Camera-type eye (tissue), 1 donor: Measurements from ENCODE around the gene AP1M2. TPM values are rescaled to one million over a fixed set of nuclear protein-coding genes. Genes with fewer than 3 reads are reported as not detected.

ENCODE experiments used
- total RNA-seq: library from RNA; depleted of rRNA; stranded (reverse); fragments of >200 nt; gene quantifications from one replicate; pipeline ENCODE4 v1.2.3, GENCODE V29; 2014

AP1M2 gene
- total RNA-seq, result 3.5 TPM

GRCh38 chr19:10587022-10587838, at the start of gene AP1M2:
Gene AP1M2, minus strand, starts transcription at chr19:10587312. Its CDS starts 81 bp downstream, at chr19:10587231.

DNA sequence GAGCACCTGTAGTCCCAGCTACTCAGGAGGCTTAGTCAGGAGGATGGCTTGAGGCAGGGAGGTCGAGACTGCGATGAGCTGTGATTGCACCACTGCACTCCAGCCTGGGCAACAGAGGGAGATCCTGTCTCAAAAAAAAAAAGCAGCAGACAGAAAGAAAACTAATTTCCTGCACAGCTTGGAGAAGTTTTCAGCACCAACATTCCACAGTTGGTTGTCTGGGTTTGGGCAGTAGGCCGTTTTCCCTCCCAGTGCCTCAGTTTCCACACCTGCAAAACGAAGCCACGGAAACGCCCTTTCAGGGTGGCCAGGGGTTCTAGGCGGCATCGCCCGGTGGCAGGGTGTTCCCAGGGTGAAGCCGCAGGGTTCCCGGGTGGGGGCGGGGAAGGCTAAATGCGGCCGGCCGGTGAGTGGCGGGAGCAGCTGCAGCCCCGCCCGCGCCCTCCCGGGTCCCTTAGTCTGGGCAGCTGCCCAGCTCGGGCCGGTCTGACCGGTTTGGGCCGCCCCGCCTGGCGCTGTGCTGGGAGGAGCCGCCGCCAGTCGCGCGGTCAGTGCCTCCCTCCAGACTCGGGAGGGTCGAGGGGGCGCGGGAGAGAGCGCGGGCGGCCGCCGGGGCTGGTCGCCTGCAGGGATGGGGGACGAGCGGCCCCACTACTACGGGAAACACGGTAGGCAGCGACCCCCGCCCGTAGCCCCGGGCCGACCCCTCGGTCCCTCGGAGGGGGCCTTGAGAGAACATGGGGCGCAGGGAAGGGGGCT, 38.1 kb upstream of the AP1M2 start, which contains the start of gene SLC44A2:
TSS of gene SLC44A2 (plus strand) at position 551 of the 759 bp plus-strand sequence. CDS start at position 632, 81 bp downstream.

DNA sequence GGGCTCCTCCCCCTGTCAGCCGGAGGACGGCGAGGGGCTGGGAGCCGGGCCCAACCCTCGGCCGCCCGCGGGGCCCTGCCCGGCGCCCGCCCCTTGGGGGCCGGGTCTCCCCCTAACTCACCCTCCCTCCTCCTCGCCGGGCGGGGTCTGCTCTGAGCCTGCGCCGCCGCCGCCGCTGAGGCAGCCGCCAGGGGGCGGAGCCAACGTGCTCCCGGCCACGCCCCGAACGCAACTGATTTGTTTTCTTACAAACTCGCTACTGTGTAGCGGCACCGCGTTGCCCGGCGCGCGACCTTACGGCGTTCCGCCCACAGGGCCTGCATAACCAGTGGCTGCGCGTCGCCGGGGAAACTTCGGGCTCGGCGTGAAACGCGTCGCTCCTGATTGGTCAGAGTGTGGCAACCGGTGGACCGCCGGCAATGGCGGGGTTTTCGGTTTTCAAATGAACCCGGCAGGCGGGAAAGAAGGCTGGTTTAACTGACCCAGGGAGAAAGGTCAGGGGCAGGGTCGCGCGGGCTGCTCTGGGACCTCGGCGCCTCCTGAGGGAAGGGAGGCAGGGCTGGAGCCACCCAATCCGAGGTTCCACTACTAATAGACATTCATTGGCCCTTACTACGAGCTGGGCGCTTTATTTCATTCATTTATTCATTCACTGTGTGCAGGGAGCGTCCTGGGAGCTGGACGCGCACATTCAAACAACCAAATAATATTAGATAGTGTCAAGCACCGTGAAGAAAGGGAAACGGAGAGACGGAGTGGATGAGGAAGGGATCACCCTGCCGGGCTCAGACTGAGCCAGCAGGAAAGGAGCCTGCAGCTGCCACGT, 18.1 kb downstream of the AP1M2 start, which contains the start of gene CDKN2D:
TSS of gene CDKN2D (minus strand) at position 154 of the 826 bp plus-strand sequence. CDS start 326 bp downstream, outside the sequence.

GRCh38 chr19:10565567-10566407, 21.3 kb downstream of the AP1M2 start, which contains the start of gene KRI1:
Gene KRI1, minus strand, starts transcription at chr19:10566010. Its CDS starts 11 bp downstream, at chr19:10565999.

GRCh38 chr19:10543420-10544241, 43.5 kb downstream of the AP1M2 start, which contains the start of gene ATG4D:
Gene ATG4D, plus strand, starts transcription at chr19:10543904. Its CDS starts 187 bp downstream, at chr19:10544091.

Other genes with a start within 250 kb of the AP1M2 start
- gene ICAM3, start 247.7 kb downstream of the AP1M2 start, total RNA-seq, result 1.6 TPM
- 84.4 TPM for gene TYK2, start 206.7 kb downstream of the AP1M2 start, total RNA-seq
- 109 TPM for gene CDC37, start 183.8 kb downstream of the AP1M2 start, total RNA-seq
- 7.6 TPM for gene PDE4A, start 166.8 kb downstream of the AP1M2 start, total RNA-seq
- gene KEAP1, start 84.0 kb downstream of the AP1M2 start, total RNA-seq, result 56.5 TPM
- gene S1PR5, start 69.9 kb downstream of the AP1M2 start, total RNA-seq, result 1.4 TPM
- gene ATG4D, start 43.4 kb downstream of the AP1M2 start, total RNA-seq, result 19.4 TPM
- 17.2 TPM for gene KRI1, start 21.3 kb downstream of the AP1M2 start, total RNA-seq
- gene CDKN2D, start 18.3 kb downstream of the AP1M2 start, total RNA-seq, result 17.7 TPM
- 77.6 TPM for gene SLC44A2, start 38.2 kb upstream of the AP1M2 start, total RNA-seq
- 262 TPM for gene ILF3, start 67.0 kb upstream of the AP1M2 start, total RNA-seq
- 42.2 TPM for gene QTRT1, start 114.1 kb upstream of the AP1M2 start, total RNA-seq
- gene DNM2, start 130.8 kb upstream of the AP1M2 start, total RNA-seq, result 109 TPM
- gene TMED1, start 248.9 kb upstream of the AP1M2 start, total RNA-seq, result 34.1 TPM